Measurements from ENCODE around the gene FAM174B.
A peak's percentile ranks its signal among the peaks of the same experiment; 100 is the strongest.

FAM174B gene

DNA sequence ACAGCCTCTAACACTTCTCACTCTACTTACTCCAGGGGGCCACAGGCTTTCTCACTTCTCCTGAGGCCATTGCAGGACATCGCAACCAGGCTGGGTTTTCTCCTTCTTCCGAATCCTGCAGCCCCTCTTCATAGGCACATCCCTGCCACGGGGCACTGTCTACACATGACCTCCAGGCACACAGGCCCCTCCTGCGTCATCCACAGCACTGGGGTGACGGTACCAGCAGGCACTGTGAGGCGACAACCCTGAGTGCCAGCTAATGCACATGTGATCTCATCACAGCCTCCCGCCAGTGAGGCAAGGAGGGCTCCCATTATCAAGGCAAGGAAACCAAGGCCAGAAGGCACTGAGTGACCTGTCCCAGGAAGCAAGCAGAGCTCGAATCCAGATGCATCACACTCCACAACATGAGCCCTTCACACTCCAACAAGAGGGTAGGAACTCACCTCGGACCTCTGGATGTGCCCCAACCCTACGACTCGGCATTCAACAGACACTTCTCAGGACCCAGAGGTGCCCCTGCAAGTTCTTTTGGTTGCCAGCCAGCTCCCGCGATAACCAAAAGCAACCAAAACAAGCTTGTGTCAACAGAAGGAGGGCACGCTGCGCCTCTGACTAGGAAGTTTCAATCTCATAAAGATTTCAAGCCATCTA, 16.7 kb downstream of the FAM174B start:
- no peak for TF ChIP-seq EP300 (IDR thresholded peaks at IDR 0.05; ENCODE audit: borderline replicate concordance)
- TF ChIP-seq FOXM1 (IDR thresholded peaks at IDR 0.05; ENCODE audit: borderline replicate concordance, low read depth) = no peak
- TF ChIP-seq, protein P1, sequence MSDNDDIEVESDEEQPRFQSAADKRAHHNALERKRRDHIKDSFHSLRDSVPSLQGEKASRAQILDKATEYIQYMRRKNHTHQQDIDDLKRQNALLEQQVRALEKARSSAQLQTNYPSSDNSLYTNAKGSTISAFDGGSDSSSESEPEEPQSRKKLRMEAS (IDR thresholded peaks at IDR 0.05) = no peak
- no peak for TF ChIP-seq TAF1 (IDR thresholded peaks at IDR 0.05; ENCODE audit: low read depth)
- no peak for TF ChIP-seq NFIC (IDR thresholded peaks at IDR 0.05)
- no peak for TF ChIP-seq YY1 (IDR thresholded peaks at IDR 0.05; ENCODE audit: low read depth)
- TF ChIP-seq CREB1 (IDR thresholded peaks at IDR 0.05; ENCODE audit: low read depth) = no peak
- no peak for TF ChIP-seq EGR1 (IDR thresholded peaks at IDR 0.05)
- TF ChIP-seq CEBPB (IDR thresholded peaks at IDR 0.05) = no peak
- no peak for TF ChIP-seq TEAD4 (IDR thresholded peaks at IDR 0.05)
- TF ChIP-seq, protein P2, sequence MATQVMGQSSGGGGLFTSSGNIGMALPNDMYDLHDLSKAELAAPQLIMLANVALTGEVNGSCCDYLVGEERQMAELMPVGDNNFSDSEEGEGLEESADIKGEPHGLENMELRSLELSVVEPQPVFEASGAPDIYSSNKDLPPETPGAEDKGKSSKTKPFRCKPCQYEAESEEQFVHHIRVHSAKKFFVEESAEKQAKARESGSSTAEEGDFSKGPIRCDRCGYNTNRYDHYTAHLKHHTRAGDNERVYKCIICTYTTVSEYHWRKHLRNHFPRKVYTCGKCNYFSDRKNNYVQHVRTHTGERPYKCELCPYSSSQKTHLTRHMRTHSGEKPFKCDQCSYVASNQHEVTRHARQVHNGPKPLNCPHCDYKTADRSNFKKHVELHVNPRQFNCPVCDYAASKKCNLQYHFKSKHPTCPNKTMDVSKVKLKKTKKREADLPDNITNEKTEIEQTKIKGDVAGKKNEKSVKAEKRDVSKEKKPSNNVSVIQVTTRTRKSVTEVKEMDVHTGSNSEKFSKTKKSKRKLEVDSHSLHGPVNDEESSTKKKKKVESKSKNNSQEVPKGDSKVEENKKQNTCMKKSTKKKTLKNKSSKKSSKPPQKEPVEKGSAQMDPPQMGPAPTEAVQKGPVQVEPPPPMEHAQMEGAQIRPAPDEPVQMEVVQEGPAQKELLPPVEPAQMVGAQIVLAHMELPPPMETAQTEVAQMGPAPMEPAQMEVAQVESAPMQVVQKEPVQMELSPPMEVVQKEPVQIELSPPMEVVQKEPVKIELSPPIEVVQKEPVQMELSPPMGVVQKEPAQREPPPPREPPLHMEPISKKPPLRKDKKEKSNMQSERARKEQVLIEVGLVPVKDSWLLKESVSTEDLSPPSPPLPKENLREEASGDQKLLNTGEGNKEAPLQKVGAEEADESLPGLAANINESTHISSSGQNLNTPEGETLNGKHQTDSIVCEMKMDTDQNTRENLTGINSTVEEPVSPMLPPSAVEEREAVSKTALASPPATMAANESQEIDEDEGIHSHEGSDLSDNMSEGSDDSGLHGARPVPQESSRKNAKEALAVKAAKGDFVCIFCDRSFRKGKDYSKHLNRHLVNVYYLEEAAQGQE (IDR thresholded peaks at IDR 0.05; ENCODE audit: low read depth) = no peak
- no peak for TF ChIP-seq TCF12 (IDR thresholded peaks at IDR 0.05; ENCODE audit: low read depth)
- no peak for TF ChIP-seq ZBTB7A (IDR thresholded peaks at IDR 0.05; ENCODE audit: low read depth)
- TF ChIP-seq, protein P3, sequence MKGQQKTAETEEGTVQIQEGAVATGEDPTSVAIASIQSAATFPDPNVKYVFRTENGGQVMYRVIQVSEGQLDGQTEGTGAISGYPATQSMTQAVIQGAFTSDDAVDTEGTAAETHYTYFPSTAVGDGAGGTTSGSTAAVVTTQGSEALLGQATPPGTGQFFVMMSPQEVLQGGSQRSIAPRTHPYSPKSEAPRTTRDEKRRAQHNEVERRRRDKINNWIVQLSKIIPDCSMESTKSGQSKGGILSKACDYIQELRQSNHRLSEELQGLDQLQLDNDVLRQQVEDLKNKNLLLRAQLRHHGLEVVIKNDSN (IDR thresholded peaks at IDR 0.05) = no peak
- TF ChIP-seq RAD21 (IDR thresholded peaks at IDR 0.05; ENCODE audit: low read depth) = no peak

DNA sequence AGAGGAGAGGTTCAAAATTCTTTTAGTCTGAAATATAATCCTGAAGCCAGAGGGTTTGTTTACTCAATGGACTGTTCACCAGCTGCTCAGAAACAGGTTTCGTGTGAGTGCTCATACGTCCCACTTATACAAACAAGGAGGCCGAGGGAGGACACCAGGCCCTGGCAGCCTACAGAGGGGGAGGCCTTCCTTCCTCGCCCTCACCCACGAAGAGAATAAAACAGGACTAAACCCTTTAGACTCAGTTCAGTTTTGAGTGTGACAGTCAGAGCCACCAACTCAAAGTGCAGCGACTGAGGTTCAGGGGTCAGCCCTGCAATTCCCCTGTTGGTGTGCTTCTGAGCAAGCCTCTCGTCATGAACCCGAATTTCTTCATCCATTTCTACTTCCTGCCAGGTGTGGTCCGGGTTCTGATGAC, 17.3 kb downstream of the FAM174B start:
- TF ChIP-seq ZBTB7A (IDR thresholded peaks at IDR 0.05; ENCODE audit: low read depth) (no peak), CEBPB (IDR thresholded peaks at IDR 0.05) (no peak), NFIC (IDR thresholded peaks at IDR 0.05) (no peak)
- TF ChIP-seq, protein P3 (IDR thresholded peaks at IDR 0.05) = no peak

DNA sequence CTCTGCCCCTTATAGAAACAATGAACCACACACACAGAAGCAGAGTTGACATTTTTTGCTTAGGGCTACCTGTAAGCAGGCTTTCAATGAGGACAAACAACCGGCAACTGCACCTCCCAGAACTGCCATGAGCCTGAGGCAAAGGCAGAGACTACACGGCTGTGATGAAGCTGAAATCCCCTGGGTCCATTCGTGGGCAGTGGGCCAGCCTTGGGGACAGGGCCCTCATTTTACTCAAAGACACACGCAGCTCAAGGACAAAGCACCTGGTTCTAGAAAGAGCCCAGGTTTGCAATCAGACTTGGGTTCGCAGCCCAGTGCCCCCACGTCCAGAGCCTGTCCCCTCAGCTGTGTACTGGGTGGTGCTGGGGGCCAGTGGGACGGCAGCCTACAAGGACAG, 17.9 kb downstream of the FAM174B start:
- TF ChIP-seq NFIC (IDR thresholded peaks at IDR 0.05) = no peak

DNA sequence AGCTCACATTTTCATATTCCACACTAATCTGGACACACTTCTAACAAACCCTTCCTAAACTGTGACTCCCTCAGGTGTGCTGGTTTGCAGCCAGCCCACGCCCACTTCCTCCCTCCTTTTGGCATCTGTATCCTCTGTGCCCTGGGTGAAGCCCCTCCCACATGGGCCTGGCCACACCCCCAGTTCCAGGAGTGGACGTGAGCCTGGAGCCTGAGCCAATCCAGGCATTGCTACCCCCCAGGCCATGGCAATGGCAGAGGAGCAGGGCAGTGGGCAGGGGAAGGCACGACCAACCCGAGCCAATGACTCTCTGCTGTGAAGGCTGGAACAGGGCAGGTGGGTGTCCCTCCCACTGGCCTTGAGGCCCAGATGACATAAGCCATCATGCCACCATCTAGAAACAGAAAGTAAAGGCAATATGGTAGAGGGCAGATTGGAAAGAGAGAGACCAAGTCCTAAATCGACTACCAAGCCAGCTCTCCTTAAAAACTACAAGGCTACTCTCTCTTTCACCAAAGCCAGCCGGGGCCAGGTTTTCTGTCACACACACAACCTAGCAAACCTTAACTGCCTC, 18.6 kb downstream of the FAM174B start:
- peak; percentile 63 for TF ChIP-seq NFIC (IDR thresholded peaks at IDR 0.05)
- TF ChIP-seq EGR1 (IDR thresholded peaks at IDR 0.05) = no peak
- no peak for TF ChIP-seq FOXM1 (IDR thresholded peaks at IDR 0.05; ENCODE audit: borderline replicate concordance, low read depth)
- TF ChIP-seq TCF12 (IDR thresholded peaks at IDR 0.05; ENCODE audit: low read depth) = peak; percentile 42
- TF ChIP-seq TEAD4 (IDR thresholded peaks at IDR 0.05) = no peak
- TF ChIP-seq YY1 (IDR thresholded peaks at IDR 0.05; ENCODE audit: low read depth) = peak; percentile 53
- TF ChIP-seq EP300 (IDR thresholded peaks at IDR 0.05; ENCODE audit: borderline replicate concordance) = peak; percentile 21; the same call in 1 of the 2 replicates
- TF ChIP-seq, protein P3 (IDR thresholded peaks at IDR 0.05) = peak; percentile 3; the same call in 1 of the 2 replicates
- TF ChIP-seq, protein P1 (IDR thresholded peaks at IDR 0.05) = peak; percentile 47; the same call in 1 of the 2 replicates

DNA sequence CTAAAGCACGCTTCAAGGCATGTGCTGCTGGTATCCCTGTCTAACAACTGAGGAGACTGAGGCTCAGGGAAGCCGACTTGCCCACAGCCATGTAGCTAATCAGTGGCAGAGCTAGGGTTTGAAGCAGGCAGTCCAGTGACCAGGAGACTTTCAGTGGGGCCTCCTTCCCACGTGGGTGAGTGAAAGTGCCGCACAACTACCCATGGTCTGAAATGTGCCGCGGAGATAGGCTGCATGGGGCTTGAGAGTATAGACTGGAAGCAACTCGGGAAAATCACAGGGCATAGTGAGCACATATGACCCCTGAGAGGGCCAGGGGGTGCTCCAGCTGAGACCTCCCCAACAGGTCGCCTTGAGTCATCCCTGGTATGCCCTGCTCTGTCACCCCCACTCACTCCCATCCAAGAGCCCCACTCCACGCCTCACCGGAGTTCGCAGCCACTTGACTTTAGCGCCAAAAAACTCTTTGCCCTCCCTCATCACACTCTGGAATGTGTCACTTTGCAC, 19.1 kb downstream of the FAM174B start:
- TF ChIP-seq TEAD4 (IDR thresholded peaks at IDR 0.05) = peak; percentile 52
- no peak for TF ChIP-seq FOXM1 (IDR thresholded peaks at IDR 0.05; ENCODE audit: borderline replicate concordance, low read depth)

DNA sequence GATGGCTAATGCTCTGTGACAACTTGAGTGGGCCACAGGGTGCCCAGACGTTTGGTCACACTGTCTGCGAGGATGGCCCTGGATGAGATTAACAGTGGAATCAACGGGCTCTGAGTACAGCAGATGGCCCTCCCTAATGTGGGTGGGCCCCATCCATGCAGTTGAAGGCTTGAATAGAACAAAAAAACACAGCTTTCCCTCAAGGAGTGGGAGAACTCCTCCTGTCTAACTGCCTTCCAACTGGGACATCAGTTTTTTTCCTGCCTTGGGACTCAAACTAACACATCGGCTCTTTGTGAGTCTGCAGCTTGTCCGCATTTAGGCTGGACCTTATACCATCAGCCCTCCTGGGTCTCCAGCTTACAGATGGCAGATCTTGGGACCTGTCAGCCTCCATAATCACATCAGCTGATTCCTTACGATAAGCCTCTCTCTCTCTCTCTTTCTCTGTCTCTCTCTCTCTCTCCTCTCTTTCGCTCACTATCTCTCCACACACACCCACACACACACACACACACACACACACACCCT, 20.8 kb downstream of the FAM174B start:
- no peak for TF ChIP-seq TCF12 (IDR thresholded peaks at IDR 0.05; ENCODE audit: low read depth)
- no peak for TF ChIP-seq TEAD4 (IDR thresholded peaks at IDR 0.05)
- TF ChIP-seq NFIC (IDR thresholded peaks at IDR 0.05) = no peak
- TF ChIP-seq, protein P1 (IDR thresholded peaks at IDR 0.05) = no peak
- no peak for TF ChIP-seq RAD21 (IDR thresholded peaks at IDR 0.05; ENCODE audit: low read depth)
- TF ChIP-seq CREB1 (IDR thresholded peaks at IDR 0.05; ENCODE audit: low read depth) = no peak
- TF ChIP-seq TAF1 (IDR thresholded peaks at IDR 0.05; ENCODE audit: low read depth) = no peak
- no peak for TF ChIP-seq FOXM1 (IDR thresholded peaks at IDR 0.05; ENCODE audit: borderline replicate concordance, low read depth)
- no peak for TF ChIP-seq CEBPB (IDR thresholded peaks at IDR 0.05)
- TF ChIP-seq, protein P3 (IDR thresholded peaks at IDR 0.05) = no peak
- TF ChIP-seq YY1 (IDR thresholded peaks at IDR 0.05; ENCODE audit: low read depth) = no peak
- TF ChIP-seq, protein P2 (IDR thresholded peaks at IDR 0.05; ENCODE audit: low read depth) = no peak
- no peak for TF ChIP-seq EGR1 (IDR thresholded peaks at IDR 0.05)
- TF ChIP-seq ZBTB7A (IDR thresholded peaks at IDR 0.05; ENCODE audit: low read depth) = no peak
- no peak for TF ChIP-seq EP300 (IDR thresholded peaks at IDR 0.05; ENCODE audit: borderline replicate concordance)

Measured in Ishikawa (cell line).